HL-60/S4 (cell line): ENCODE measurements around the gene SNX17.

Experiments
- in situ Hi-C: fragments of 300-500 bp; cut with MboI; formaldehyde crosslinking; loops from 2 replicates; pipeline ENCODE4 v1.14.3; 2022; ENCODE audit warnings: low sequenced_read_pairs

The SNX17 gene

DNA sequence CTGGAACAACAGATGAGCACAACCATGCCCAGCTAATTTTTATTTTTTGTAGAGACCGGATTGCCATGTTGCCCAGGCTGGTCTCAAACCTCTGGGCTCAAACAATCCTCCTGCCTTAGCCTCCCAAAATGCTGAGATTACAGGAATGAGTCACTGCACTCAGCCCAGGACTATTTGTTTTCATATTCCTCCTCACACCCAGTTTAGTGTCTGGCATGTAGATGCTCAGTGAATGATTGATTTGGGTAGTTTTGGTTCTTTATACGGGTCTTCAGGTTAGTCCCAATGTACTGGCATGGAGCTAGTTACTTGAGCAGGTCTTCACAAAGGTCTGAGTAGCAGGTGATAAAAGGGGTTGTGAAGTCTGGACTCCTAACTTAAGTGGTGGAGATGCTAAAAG is 6.5 kb upstream of the SNX17 start:
- in situ Hi-C loops: no loop called here

DNA sequence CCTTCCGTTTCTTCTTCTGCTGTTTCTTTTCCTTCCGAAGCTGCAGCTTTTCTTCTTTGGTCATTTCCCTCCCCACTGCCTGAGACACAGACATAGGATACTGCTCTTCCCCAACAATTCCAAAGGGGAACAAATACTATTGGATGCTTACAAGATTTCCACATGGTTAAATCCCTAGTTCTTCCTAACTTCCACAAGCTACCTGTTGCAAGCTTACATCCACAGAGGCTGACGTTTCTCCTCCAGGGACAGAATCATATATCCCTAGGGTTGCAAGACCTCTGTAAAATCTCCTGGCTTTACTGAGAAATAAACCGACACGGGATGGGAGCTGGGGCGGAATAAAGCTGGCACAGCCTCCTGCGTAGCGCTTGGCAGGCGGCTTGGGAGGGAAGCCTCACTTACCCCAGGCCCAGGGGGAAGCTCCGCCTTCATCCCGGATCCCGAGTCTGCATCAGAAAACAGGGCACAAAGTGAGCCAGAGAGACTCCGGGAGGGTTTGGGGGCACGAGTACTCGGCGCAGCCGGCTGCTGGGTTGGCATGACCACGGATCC is 868 bp upstream of the SNX17 start:
- in situ Hi-C loops: no loop called here

DNA sequence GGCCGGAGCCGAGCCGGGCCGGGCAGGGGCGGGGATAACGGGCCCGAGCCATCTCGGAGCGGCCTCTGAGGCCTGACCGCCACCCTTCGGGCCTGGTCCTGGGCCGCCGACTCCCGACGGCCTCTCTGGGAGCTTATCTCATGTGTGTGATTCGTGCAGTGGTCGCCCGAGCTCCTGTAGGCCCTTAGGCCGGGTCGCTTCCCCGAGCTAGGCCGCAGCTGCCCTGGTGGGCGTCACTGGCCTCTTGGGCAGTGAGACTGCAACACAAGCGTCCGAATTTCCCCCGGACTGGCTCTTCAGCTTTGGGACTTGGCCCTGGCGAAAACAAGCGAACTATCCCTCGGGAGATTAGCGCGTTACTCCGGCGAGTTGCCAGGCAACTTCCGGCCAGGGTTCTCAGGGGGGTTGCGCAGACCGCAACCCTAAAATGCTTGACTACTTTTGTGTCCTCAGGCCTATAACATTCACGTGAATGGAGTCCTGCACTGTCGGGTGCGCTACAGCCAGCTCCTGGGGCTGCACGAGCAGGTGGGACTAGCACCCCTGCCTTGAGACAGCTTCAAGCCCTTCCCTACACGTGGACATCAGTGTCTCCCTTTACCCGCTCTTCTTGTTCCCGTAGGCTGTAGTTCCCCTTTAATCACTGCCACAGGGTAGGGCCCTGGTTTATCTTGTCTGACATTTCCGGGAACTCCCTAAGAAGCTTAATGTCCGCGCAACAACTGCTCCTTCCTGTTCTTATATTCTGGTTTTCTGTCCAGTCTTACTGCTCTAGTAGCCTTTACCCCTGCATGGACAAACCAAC is 602 bp downstream of the SNX17 start:
- in situ Hi-C loops: no loop called here

DNA sequence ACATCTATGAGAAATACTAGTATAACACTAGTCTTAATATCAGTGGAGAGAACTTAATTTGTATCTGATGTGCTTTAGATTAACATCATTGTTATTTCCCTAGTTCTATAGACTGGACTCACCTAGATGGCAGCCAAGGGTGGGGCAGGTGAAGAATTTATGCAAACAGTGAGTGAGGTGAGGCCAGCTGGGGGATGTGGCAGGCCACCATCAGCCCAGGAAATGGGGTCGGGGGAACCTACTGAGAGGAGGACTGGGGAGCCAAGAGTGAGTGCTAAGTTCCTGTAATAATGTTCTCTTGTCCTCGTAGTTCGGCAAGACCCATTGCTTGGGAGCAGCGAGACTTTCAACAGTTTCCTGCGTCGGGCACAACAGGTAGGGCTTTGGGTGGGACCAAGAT is 2.5 kb downstream of the SNX17 start:
- in situ Hi-C loops: no loop called here

DNA sequence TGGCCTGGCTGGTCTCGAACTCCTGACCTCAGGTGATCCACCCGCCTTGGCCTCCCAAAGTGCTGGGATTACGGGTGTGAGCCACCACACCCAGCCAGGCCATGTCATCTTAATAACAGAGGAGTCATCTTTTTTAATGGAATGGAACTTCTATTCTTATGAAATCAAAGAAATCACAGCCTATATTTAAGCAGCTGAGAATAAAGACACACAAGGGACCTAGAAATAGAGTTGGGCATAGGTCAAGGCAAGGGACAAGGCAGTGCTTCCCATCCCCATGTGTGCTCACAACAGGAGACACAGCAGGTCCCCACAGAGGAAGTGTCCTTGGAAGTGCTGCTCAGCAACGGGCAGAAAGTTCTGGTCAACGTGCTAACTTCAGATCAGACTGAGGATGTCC is 3.2 kb downstream of the SNX17 start:
- in situ Hi-C loops: no loop called here

DNA sequence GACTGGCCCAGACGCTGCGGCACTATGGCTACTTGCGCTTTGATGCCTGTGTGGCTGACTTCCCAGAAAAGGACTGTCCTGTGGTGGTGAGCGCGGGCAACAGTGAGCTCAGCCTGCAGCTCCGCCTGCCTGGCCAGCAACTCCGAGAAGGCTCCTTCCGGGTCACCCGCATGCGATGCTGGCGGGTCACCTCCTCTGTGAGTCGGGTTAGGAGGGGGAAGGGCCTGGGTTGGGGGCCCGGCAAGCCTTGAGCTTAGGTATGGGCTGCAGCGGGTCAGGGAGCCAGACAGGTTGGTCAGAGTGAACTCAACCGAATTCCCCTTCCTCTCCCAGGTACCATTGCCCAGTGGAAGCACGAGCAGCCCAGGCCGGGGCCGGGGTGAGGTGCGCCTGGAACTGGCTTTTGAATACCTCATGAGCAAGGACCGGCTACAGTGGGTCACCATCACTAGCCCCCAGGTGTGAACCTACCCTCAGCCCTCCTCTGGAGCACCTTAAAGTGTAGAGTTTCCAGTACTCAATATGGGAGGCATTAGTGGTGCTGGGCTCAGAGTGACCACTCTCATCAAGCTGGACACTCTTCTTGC is 5.2 kb downstream of the SNX17 start:
- in situ Hi-C loops: no loop called here

DNA sequence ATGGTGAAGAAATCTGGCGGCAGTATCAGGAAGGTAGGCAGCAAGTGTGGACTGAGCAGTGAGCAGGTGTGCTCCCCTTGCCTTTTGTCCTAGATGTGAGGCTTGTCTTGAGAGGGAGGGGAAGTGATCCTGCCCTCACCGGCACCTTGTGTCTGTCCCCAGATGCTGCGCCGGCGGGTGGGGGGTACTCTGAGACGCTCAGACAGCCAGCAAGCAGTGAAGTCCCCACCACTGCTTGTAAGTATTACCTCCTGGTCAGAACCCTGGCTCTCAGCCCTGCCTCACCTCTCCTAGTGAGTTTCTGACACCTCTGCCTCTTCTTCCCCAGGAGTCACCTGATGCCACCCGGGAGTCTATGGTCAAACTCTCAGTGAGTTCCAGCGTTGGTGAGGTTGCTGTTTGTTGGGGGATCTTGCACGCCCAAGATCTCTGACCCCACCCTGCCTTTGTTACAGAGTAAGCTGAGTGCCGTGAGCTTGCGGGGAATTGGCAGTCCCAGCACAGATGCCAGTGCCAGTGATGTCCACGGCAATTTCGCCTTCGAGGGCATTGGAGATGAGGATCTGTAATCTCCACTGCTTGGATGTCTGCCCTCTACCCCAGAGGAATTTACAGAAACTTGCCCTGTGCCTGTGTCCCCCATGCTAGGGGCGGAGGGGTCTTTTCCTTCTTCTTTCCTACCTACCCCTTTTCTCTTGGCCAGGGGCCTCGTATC is 5.9 kb downstream of the SNX17 start:
- in situ Hi-C loops: no loop called here

DNA sequence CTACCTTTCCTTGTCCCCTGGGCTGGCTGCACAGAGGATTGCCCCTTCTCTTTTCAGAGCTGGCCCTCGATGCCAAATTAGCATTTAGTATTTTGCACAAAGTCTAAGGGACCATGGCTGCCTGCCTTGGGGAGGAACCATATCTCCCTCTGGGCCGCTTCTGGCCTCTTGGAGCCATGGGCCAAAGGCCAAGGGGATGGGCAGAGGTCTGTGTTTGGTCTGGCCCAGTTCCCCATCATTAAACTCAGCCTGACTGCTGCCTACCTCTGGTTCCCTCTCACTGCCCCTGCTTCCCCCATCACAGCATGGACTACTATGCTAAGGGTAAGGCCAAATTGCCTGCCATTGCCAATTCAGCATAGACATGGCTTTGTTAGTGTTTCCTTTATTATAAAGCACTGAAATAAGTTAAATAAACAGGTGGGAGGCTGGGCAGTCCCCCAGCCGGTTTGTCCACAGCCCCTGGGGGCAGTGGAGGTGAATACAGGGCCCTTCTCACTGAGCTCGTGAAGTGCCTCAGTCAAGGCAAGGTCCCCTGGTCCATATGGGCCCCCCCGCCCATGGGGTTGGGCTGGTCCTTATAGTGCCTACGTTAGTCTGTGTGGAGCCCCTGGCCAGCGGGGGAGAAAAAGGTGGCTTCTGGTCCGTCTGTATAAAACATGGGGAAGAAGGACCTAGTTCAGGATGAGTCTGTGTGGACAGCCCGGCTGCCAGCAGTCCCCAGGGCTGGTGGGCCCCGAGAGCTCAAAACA is 6.6 kb downstream of the SNX17 start:
- in situ Hi-C loops: no loop called here

DNA sequence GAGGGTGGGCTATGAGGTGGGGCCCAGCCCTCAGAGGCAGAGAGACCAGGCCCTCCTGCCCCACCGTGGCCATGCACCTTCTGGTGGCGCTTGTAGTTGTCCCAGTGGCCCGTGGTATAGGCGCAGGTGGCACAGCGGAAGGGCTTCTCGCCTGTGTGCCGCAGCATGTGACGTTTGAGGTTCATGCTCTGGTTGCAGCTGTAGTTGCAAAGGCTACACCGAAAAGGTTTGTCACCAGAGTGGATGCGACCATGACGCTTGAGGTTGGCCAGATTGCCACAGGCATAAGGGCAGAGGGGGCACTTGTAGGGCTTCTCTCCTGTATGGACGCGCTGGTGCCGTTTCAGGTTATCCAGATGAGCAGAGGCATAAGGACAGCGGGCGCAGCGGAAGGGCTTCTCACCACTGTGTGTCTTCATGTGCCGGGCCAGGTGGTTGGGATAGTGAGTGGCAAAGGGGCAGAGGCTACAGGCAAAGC is 7.2 kb downstream of the SNX17 start:
- in situ Hi-C loops: no loop called here

DNA sequence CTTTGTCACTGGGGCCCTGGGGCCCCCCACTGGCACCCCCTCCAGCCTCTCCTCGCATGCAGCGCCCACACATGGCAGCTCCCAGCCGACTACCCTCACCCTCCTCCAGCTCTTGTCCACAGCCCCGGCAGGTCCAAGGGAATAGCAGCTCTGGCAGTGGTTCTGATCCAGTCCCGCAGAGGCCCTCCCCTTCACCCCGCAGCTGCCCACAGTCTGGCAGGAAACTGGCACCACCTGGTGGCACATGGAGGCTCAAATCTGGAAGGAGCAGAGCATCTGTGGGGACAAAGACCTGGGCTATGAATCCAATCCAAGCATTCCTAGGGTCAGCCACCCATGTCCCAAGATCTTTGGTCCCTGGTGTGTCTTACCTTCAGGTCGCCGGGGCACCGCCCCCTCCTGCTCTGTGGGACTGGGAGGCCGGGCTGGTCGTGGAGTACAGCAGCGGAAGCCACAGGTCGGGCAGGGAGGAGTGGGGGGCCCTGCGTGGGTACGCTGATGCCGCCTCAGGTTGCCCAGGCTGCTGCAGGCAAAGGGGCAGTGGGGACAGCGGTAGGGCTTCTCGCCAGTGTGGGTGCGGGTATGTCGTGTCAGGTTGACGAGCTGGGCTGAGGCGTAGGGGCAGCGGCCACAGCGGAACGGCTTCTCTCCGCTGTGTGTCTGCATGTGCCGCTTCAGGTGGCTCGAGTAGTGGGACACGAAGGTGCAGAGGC is 7.8 kb downstream of the SNX17 start:
- in situ Hi-C loops: no loop called here

DNA sequence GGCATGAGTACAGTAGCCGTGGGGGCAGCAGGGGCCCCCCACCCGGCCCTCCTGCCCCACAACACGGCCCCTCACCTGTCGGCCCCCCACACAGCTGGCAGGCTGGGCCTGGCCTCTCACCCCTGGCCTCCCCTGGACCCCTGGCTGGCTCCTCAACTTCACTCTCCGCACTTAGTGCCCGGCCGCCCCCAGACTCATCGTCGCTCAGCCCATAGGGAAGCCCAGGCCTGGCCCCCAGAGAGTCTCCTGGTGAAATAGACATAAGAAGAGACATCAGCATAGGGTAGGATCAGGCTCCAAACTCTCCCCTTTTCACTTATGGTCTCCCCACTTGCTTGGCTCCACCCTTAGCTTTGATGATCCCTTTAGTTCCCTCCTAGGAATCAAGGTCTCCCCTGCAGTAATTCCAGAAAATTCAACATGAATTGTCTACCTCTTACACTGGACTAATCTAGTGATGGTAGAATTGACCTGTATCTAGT is 8.4 kb downstream of the SNX17 start:
- in situ Hi-C loops: no loop called here

DNA sequence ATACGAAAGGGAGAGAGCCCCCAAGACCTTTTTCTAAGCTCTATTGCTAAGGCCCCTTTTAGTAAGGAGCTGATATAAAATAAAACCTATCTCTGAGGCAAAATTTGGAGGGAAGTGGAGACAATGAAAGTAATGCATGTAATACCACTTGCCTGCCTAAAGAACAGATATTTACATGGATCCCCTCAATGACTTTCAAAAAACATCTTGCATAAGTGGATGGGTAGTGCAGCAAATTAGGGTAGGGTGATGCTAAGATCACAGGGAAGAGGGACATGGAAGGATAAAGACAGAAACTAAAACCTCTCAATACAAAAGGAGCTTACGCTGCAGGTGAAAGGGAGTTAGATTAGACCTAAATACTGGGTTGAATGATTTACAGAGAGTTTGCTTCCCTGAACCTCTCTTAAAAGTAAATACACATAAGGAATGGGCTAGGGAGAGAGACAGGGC is 9.0 kb downstream of the SNX17 start:
- in situ Hi-C loops: no loop called here

DNA sequence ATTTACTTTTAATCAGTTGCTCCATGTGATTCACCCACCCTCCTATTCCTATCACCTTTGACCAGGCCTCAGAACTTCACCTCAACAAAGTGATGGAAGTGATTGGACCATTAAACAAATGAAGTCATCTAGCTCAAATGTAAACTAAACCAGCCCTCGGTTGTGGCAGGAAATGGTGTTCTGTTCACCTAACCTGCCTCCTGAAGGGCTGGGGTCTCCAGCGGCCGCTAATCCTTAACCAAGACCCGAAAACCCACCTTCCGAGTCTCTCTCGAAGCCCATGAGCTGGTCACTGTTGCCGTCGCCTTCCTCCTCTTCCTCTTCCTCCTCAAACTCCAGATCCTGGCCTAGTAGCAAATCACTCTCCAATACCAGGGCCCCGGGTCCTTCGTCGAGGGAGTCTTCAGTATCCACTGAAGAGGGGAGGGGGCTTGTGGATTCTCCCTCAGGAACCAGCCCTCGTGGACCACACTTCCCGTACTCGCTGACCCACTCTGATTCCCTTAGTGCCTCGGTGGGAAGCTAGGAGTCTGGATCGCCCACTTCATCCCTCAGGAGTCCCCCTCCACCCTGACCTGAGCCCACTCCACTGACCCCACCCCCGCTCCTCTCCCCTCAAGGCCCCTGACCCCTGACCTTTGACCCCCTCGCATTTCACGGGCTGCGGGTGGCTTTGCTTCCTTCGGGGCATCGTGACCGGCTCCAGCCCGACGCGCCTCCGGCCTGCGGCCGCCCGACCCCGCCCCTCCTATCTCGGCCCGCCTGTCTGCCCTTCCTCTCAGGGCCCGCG is 9.6 kb downstream of the SNX17 start:
- in situ Hi-C loops: no loop called here

DNA sequence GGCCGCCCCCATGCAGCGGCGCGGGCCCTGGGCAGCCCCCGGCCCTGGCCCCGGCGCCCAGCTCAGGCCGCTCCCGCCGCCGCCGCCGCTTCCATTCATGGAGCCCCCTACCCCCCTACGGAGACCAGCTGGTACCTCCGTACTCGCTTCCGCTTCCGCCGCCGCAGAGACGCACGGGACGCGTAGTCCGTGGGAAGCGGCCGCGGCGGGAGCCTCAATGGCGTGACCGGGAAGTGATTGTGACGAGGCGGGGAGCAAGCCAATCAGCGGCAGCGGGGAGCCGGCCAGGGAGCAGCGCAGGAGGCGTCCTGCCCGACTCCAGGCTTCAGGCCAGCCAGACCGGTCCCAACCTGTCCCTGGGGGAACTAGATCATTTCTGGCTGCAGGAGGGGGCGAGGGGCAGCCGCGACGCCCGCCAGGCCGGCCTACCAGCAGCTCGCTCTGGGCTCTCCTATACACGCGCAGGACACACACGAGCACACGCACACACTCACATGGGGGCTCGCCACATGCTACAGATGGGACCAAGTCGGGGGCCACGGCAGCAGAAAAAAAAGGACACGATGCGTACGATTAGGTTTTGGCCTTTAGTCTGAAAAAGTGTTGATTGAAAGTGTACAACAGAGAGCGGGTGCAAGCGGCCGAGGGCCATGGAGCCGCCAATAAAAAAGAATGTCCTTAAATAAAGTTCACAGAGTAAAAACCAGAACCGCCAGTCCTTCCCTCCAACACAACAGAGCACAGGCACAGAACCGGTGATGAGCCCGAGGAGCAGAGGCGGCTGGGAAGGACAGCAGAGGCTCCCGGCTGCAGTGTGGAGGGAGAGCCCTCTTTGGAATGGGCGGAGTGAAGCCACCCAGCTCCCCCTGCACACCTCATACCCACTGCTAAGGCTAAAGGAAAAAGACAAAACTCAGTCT is 10.5 kb downstream of the SNX17 start, which contains the start of gene ZNF513:
TSS of gene ZNF513 (minus strand) at position 109 of the 920 bp plus-strand sequence. CDS start 208 bp downstream, outside the sequence.
- in situ Hi-C loops: no loop called here

DNA sequence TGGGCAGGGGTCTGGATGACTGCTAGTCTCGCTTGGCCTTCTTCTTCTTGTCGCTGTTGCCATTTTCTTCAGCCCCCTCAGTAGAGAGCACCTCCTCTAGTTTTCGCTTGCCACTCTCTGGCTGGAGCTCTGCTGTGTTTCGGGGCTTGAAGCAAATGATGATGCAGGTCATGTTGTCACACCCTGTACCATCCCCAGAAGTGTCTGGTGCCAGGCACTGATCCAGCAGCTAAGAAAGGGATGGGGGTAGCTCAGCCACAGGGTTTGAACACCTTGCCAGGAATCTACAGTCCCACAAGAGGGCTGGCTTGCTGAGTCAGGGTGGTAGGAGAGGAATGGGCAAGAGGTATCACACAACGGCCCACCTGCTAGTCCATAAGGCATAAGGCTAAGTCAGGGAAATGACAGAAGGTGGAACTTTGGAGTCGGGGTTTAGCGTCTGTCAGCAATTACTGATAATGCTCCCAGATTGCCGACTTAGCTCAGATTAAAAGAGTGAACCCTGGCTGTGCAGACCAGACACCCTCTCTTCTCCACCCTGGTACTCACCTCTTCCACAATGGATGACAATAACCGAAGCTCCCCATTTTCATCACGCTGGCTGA is 11.3 kb downstream of the SNX17 start:
- in situ Hi-C loops: no loop called here

DNA sequence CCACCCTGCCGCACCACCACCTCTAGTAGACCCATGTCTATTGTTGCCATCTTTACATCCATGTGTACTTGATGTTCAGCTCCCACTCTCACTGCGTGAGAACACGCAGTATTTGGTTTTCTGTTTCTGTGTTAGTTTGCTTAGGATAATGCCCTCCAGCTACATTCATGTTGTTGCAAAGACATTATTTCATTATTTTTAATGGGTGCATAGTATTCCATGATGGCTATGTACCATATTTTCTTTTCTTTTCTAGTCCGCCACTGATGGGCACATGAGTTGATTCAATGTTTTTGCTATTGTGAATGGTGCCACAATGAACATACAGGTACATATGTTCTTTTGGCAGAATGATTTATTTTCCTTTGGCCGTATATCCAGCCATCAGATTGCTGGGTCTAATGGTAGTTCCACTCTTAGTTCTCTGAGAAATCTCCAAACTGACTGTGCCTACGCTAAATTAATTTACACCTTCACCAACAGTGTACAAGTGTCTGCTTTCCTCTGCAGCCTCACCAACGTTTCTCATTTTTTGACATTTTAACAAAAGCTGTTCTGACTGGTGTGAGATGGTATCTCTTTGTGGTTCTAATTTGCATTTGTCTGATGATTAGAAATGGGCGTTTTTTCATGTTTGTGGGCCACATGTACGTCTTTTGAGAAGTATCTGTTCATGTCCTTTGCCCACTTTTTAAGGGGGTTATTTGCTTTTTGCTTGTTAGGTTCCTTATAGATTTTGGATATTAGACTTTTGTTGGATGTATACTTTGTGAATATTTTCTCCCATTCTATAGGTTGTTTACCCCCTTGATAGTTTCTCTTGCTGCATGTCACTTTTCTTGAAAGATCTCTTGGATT is 20.6 kb downstream of the SNX17 start:
- in situ Hi-C loops: no loop called here

DNA sequence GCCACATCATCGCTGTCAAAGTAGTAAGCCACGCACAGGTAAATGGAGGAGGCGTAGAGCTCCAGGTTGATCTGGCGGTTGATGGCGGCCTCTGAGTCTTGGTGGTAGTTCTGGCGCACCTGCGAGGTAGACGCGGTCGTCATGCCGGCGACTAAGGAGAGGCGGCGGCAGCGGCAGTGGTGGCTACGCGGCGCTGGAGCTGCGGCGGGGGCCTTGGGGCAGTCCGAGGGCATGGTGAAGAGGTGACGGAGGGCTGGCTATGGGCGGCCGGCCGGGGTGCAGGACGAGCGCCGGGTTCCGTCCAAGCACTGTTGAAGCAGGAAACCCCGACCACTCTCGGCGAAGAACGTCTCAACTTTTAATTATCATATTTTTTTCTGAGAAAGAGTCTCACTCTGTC is 22.8 kb downstream of the SNX17 start:
- in situ Hi-C loops: no loop called here
